Tibial nerve (tissue), 4 donors: ENCODE measurements around the gene EML6. TPM values are rescaled to one million over a fixed set of nuclear protein-coding genes. Genes with fewer than 3 reads are reported as not detected.

Experiments
- DNase-seq, 2 donors: peaks; one replicate each; pipeline ENCODE4 v3.0.0-alpha.2; 2019; ENCODE audit warnings: low spot score in 2 of 2
- H3K27ac ChIP-seq, 4 donors: fragments of 200-600 bp; sonication (generic) in 3 of 4; one replicate each; pipeline ENCODE4 v1.5.1; 2017 to 2019; ENCODE audit warnings: mild to moderate bottlenecking in 1 of 4
- H3K27me3 ChIP-seq, 2 donors: fragments of 200-600 bp; sonication (generic) in 1 of 2; one replicate each; pipeline versions ENCODE4 v1.5.1 to v1.6.0; 2017 to 2019
- H3K36me3 ChIP-seq, 3 donors: fragments of 200-600 bp; sonication (generic); one replicate each; pipeline ENCODE4 v1.5.1; 2018 to 2019
- H3K4me1 ChIP-seq, 4 donors: fragments of 200-600 bp; sonication (generic) in 3 of 4; one replicate each; pipeline ENCODE4 v1.5.1; 2017 to 2019
- H3K4me3 ChIP-seq, 4 donors: fragments of 200-600 bp; sonication (generic) in 3 of 4; one replicate each; pipeline ENCODE4 v1.5.1; 2017 to 2019; ENCODE audit warnings: mild to moderate bottlenecking in 1 of 4, moderate library complexity in 1 of 4
- H3K9me3 ChIP-seq, 4 donors: fragments of 200-600 bp; sonication (generic) in 3 of 4; one replicate each; pipeline ENCODE4 v1.5.1; 2017 to 2019
- CTCF ChIP-seq, 5 experiments: fragments of 200-600 bp in 3 of 5; fragments of 450-650 bp in 2 of 5; sonication (generic) in 3 of 5; IDR thresholded peaks; one replicate each; pipeline ENCODE4 v1.5.1; 2016 to 2019; ENCODE audit warnings: antibody characterized with exemption in 5 of 5, mild to moderate bottlenecking in 3 of 5, moderate library complexity in 2 of 5
- EP300 ChIP-seq, 2 donors: sonication (generic); formaldehyde crosslinking; IDR thresholded peaks; one replicate each; pipeline ENCODE4 v1.6.1; 2017; ENCODE audit warnings: antibody characterized with exemption in 2 of 2, mild to moderate bottlenecking in 1 of 2
- POLR2A ChIP-seq, 2 donors: fragments of 450-650 bp; IDR thresholded peaks; one replicate each; pipeline ENCODE4 v1.6.1; 2017; ENCODE audit warnings: antibody characterized with exemption in 2 of 2, mild to moderate bottlenecking in 2 of 2, moderate library complexity in 2 of 2
- WGBS, 2 donors: methylation state at CpG; one replicate each; pipeline ENCODE4 v1.1.5; 2018; 5-methylcytosine and 5-hydroxymethylcytosine counted together
- total RNA-seq, 4 donors: library from RNA; depleted of rRNA; stranded (reverse); fragments of >200 nt; gene quantifications; one replicate each; pipeline ENCODE4 v1.1.0, GENCODE V29; 2016

Gene EML6
- total RNA-seq, 4 donors from 2014 or later = 0.60 to 18.0 (median 0.93) TPM

DNA sequence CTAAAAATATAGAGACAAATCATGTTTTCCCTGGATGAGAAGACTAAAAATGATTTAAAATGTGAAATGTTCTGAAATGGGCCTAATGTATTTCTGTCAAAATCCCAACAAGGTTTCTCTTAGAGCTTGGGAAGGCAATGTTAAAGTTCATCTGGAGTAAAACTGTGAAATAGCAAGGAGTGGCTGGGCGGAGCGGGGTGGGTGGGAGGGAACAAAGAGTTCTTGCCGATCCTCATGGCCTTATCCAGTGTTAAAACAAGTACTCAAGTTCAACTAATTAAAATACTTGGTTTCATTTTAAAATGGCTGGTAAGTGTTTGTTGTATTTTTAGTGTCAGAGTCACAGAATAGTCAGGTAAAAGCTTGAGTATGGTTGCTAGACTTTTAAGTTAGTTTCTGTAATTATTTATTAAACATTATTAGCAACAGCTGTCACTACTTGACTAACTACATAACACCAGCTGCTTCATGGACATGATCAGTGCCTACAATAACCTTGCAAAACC is 239.5 kb downstream of the EML6 start:
- Histone ChIP-seq H3K27ac (peak overlapping the region in 3 of 4 donors; percentile 36 to 74 (median 36)), H3K36me3 (peaks cover 0 to 2% (median 0%) of the 10 kb centered on the region in 3 donors), H3K4me3 (no peak overlapping the region), H3K27me3 (no peaks in the 10 kb centered on the region), H3K9me3 (no peaks in the 10 kb centered on the region), H3K4me1 (peaks cover 0 to 31% (median 0%) of the 10 kb centered on the region in 4 donors)
- 63 to 69% methylated on average over 3 of the region's 3 CpGs for WGBS, 2 donors
- TF ChIP-seq POLR2A (IDR thresholded peaks at IDR 0.05) (no peak), EP300 (IDR thresholded peaks at IDR 0.05) (no peak), CTCF (IDR thresholded peaks at IDR 0.05) (no peak)
- no peak for DNase-seq

GRCh38 chr2:54963476-54963875 is 240.0 kb downstream of the EML6 start:
- TF ChIP-seq EP300 (IDR thresholded peaks at IDR 0.05) (no peak), CTCF (IDR thresholded peaks at IDR 0.05) (no peak), POLR2A (IDR thresholded peaks at IDR 0.05) (no peak)
- no peaks in the 10 kb centered on the region for H3K27me3 ChIP-seq
- no peaks in the 10 kb centered on the region for H3K9me3 ChIP-seq
- WGBS, 2 donors = 88 to 89% methylated on average over 2 of the region's 2 CpGs
- H3K4me3 ChIP-seq = no peak overlapping the region
- H3K36me3 ChIP-seq = peaks cover 0 to 7% (median 0%) of the 10 kb centered on the region in 3 donors
- peak overlapping the region in 3 of 4 donors; percentile 36 to 74 (median 36) for H3K27ac ChIP-seq
- peaks cover 0 to 34% (median 0%) of the 10 kb centered on the region in 4 donors for H3K4me1 ChIP-seq
- no peak for DNase-seq

DNA sequence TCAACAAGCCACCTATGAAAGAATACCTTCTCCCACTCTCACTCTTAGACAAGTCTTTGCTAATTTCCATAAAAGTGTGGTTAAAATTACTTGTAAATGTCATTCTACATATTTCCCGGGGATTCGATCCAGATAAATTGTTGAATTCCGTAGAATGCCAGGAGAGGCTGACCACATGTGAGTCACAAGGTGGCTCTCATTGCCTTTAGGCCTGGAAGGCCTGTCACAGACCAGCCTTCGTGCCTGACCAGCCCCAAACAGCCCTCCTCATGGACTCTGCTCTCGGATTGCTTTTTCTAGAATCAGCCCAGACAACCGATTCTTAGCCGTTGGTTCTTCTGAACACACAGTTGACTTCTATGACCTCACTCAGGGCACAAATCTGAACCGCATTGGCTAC is 240.8 kb downstream of the EML6 start:
- TF ChIP-seq EP300 (IDR thresholded peaks at IDR 0.05) (no peak), CTCF (IDR thresholded peaks at IDR 0.05) (no peak), POLR2A (IDR thresholded peaks at IDR 0.05) (no peak)
- WGBS, 2 donors = 89 to 90% methylated on average over 8 of the region's 8 CpGs
- H3K9me3 ChIP-seq = no peaks in the 10 kb centered on the region

GRCh38 chr2:54964816-54965215 is 241.4 kb downstream of the EML6 start:
- Histone ChIP-seq H3K4me1 (peaks cover 0 to 34% (median 0%) of the 10 kb centered on the region in 4 donors), H3K27ac (peak overlapping the region in 1 of 4 donors; percentile 6), H3K9me3 (no peaks in the 10 kb centered on the region), H3K36me3 (peaks cover 0 to 11% (median 0%) of the 10 kb centered on the region in 3 donors), H3K27me3 (no peaks in the 10 kb centered on the region), H3K4me3 (no peak overlapping the region)
- TF ChIP-seq CTCF (IDR thresholded peaks at IDR 0.05) (no peak), EP300 (IDR thresholded peaks at IDR 0.05) (no peak), POLR2A (IDR thresholded peaks at IDR 0.05) (no peak)
- 50 to 68% methylated on average over 4 of the region's 4 CpGs for WGBS, 2 donors
- DNase-seq = no peak

More for the DNA sequence above, 240.8 kb downstream of the EML6 start:
- peak overlapping the region in 1 of 4 donors; percentile 8 for H3K27ac ChIP-seq
- H3K4me1 ChIP-seq = peaks cover 0 to 34% (median 0%) of the 10 kb centered on the region in 4 donors
- no peak for DNase-seq
- peaks cover 0 to 9% (median 0%) of the 10 kb centered on the region in 3 donors for H3K36me3 ChIP-seq
- no peak overlapping the region for H3K4me3 ChIP-seq
- H3K27me3 ChIP-seq = no peaks in the 10 kb centered on the region

DNA sequence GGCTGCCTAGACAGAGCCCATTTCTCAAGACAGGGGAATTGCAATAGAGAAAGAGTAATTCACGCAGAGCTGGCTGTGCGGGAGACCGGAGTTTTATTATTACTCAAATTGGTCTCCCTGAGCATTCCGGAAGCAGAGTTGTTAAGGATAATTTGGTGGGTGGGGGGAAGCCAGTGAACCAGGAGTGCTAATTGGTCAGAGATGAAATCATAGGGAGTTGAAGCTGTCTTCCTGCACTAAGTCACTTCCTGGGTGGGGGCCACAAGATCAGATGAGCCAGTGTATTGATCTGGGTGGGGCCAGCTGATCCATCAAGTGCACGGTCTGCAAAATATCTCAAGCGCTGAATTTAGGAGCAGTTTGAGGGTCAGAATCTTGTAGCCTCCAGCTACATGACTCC is 242.0 kb downstream of the EML6 start:
- TF ChIP-seq EP300 (IDR thresholded peaks at IDR 0.05) = no peak
- no peaks in the 10 kb centered on the region for H3K27me3 ChIP-seq
- H3K36me3 ChIP-seq = peaks cover 0 to 17% (median 0%) of the 10 kb centered on the region in 3 donors
- no peak overlapping the region for H3K4me3 ChIP-seq
- WGBS, 2 donors = 90 to 94% methylated on average over 6 of the region's 6 CpGs
- H3K9me3 ChIP-seq = no peaks in the 10 kb centered on the region
- DNase-seq = no peak
- no peak overlapping the region for H3K27ac ChIP-seq
- H3K4me1 ChIP-seq = peaks cover 0 to 34% (median 0%) of the 10 kb centered on the region in 4 donors
